DMS153 treated with DMSO at 0.1 percent for 48 hours (cell line): ENCODE data around the gene BOLA1.
"Not testable (repeated sequence)": the region's sequence is repeated elsewhere in the genome, so short reads cannot be mapped to it uniquely, and the experiment has no call there.

Experiments
- DNase-seq: peaks from one replicate; lab custom pipeline; 2025; ENCODE audit not compliant: unreplicated experiment; lab: John Stamatoyannopoulos, UW

The BOLA1 gene

GRCh38 chr1:149928401-149928724 lies 29.0 kb downstream of the BOLA1 start:
- DNase-seq: no peak

- no peak for DNase-seq
These were observed 30.5 kb downstream of the BOLA1 start for GRCh38 chr1:149929856-149930255.

- no peak for DNase-seq
These were observed 31.9 kb downstream of the BOLA1 start for GRCh38 chr1:149931212-149931790.

GRCh38 chr1:149932474-149932873 lies 33.1 kb downstream of the BOLA1 start:
- DNase-seq: no peak

GRCh38 chr1:149933208-149933607 lies 33.8 kb downstream of the BOLA1 start:
- DNase-seq: no peak

- no peak for DNase-seq
These were observed 35.0 kb downstream of the BOLA1 start for GRCh38 chr1:149934356-149934755.

GRCh38 chr1:149936170-149936991 lies 37.0 kb downstream of the BOLA1 start, which contains the start of gene MTMR11:
Gene MTMR11 (minus strand): TSS chr1:149936879. CDS start chr1:149936647, 232 bp downstream.
- DNase-seq: no peak

GRCh38 chr1:149936992-149937705 lies 37.8 kb downstream of the BOLA1 start:
- DNase-seq: peak; percentile 28

- DNase-seq: no peak
These were observed 38.4 kb downstream of the BOLA1 start for GRCh38 chr1:149937759-149938158.

- DNase-seq: not testable (repeated sequence)
These were observed 39.3 kb downstream of the BOLA1 start for GRCh38 chr1:149938668-149939003.

- no peak for DNase-seq
These were observed 41.1 kb downstream of the BOLA1 start for GRCh38 chr1:149940427-149940826.

GRCh38 chr1:149942207-149942606 lies 42.8 kb downstream of the BOLA1 start:
- no peak for DNase-seq

GRCh38 chr1:149942885-149943284 lies 43.5 kb downstream of the BOLA1 start:
- DNase-seq: no peak

- DNase-seq: no peak
These were observed 45.8 kb downstream of the BOLA1 start for GRCh38 chr1:149945206-149945605.

- no peak for DNase-seq
These were observed 50.5 kb downstream of the BOLA1 start for GRCh38 chr1:149949911-149950310.
